ENCODE results near the gene ASAP2.

GRCh38 chr2:9280224-9280623 lies 73.6 kb downstream of the ASAP2 start:
- TF ChIP-seq CTCF (IDR thresholded peaks at IDR 0.05): no peak
- no peak for TF ChIP-seq POLR2A (IDR thresholded peaks at IDR 0.05)
- TF ChIP-seq EP300 (IDR thresholded peaks at IDR 0.05): no peak
- no peak for TF ChIP-seq POLR2AphosphoS5 (IDR thresholded peaks at IDR 0.05)

All from suprapubic skin (tissue), 4 donors.